Smooth muscle cell (in vitro differentiated cells): Measurements from ENCODE around the gene TBC1D16. TPM values are rescaled to one million over a fixed set of nuclear protein-coding genes. Genes with fewer than 3 reads are reported as not detected.
A peak's percentile ranks its signal among the peaks of the same experiment; 100 is the strongest.

Experiments used
- DNase-seq: peaks from one replicate; lab custom pipeline; 2025; ENCODE audit not compliant: unreplicated experiment; lab: John Stamatoyannopoulos, UW
- H2AFZ ChIP-seq: fragments of 200-600 bp; sonication (generic); 2 replicates; pipeline ENCODE4 v1.6.0; 2016; ENCODE audit warnings: antibody characterized with exemption, low read depth, mild to moderate bottlenecking
- H3F3A ChIP-seq: fragments of 200-600 bp; sonication (generic); 2 replicates; pipeline ENCODE4 v1.6.0; 2017; ENCODE audit warnings: antibody characterized with exemption, low read depth
- H3K27ac ChIP-seq: fragments of 200-600 bp; sonication (generic); 2 replicates; pipeline ENCODE4 v1.5.1; 2016; ENCODE audit warnings: low read depth, mild to moderate bottlenecking
- H3K27me3 ChIP-seq: fragments of 200-600 bp; sonication (generic); 2 replicates; pipeline ENCODE4 v1.6.1; 2016; ENCODE audit warnings: low read depth, mild to moderate bottlenecking
- H3K36me3 ChIP-seq: fragments of 200-600 bp; sonication (generic); 2 replicates; pipeline ENCODE4 v1.5.1; 2016; ENCODE audit warnings: low read depth
- H3K4me1 ChIP-seq: fragments of 200-600 bp; sonication (generic); 2 replicates; pipeline ENCODE4 v1.5.1; 2016; ENCODE audit warnings: low read depth
- H3K4me2 ChIP-seq: fragments of 200-600 bp; sonication (generic); 2 replicates; pipeline ENCODE4 v1.6.0; 2016; ENCODE audit warnings: mild to moderate bottlenecking
- H3K4me3 ChIP-seq: fragments of 200-600 bp; sonication (generic); 2 replicates; pipeline ENCODE4 v1.5.1; 2016; ENCODE audit warnings: mild to moderate bottlenecking
- H3K79me2 ChIP-seq: fragments of 200-600 bp; sonication (generic); 2 replicates; pipeline ENCODE4 v1.6.0; 2016; ENCODE audit warnings: low read depth, mild to moderate bottlenecking
- H3K9ac ChIP-seq: fragments of 200-600 bp; sonication (generic); 2 replicates; pipeline ENCODE4 v1.6.0; 2016; ENCODE audit warnings: low read depth
- H3K9me3 ChIP-seq: fragments of 200-600 bp; sonication (generic); replicated peaks from 2 replicates; pipeline ENCODE4 v1.5.1; 2016; ENCODE audit warnings: low read depth
- H4K20me1 ChIP-seq: fragments of 200-600 bp; sonication (generic); 2 replicates; pipeline ENCODE4 v1.6.0; 2016; ENCODE audit warnings: low read depth
- WGBS: methylation state at CpG from one replicate; pipeline ENCODE4 v1.1.7; 2016; ENCODE audit warnings: low lambda C conversion rate; 5-methylcytosine and 5-hydroxymethylcytosine counted together
- polyA plus RNA-seq: library from polyadenylated mRNA; unstranded; fragments of >200 nt; fragmentation: Nextera tagmentation; extraction: Ambion mirVana; gene quantifications from 2 replicates; pipeline ENCODE4 v1.2.1, GENCODE V29; 2016
- total RNA-seq: library from RNA; depleted of rRNA; stranded (reverse); fragments of >200 nt; gene quantifications from 2 replicates; pipeline ENCODE4 v1.2.3, GENCODE V29; 2014
- TF ChIP-seq, protein P1 (sequence below): fragments of 200-600 bp; sonication (generic); IDR thresholded peaks from 2 replicates; pipeline ENCODE4 v1.5.1; 2017; ENCODE audit warnings: borderline replicate concordance, mild to moderate bottlenecking, antibody characterized with exemption; ENCODE audit not compliant: insufficient read depth, poor library complexity, severe bottlenecking

TBC1D16 gene
- total and polyA plus RNA-seq, 2 experiments from 2014 or later = 17.4 to 24.6 TPM

DNA sequence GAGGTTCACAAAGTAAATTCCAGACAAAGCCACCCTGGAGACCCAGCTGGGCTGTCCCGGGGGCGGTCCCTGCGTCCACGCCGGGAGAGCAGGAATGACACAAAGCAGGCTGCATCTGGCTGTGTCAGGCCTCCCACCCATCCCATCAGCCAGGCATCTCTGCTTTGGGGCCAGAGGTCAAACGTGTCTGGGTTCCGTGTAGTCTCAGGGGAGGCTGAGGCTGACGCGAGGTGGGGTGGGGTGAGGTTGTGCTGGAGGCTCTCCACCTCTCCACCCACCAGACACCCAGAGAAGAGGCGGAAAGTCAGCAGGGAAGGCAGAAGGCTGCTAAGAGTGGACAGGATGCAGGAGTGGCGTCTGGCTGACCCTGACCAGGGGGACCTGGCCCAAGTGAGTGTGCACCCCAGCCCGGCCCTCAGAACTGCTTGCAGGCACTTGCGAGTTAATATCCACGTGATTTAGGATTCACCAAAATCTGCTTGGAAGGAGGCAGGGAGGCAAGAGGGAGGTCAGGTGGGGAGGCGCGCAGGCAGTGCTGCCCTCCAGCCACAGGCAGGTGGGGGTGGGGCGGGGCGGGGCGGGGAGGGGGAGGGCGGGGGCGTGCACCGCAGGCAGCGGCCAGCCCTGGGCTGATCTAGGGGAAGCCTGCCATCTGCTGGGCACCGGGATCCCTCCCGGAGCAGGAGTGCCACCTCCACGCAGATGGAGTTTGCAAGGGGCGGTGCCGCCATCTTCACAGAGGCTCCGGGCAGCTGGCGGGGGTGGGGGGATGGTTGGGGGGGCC lies 44.3 kb downstream of the TBC1D16 start:
- H3F3A ChIP-seq = peaks cover 19% of the 10 kb centered on the region
- peaks cover 45% of the 10 kb centered on the region for H4K20me1 ChIP-seq

DNA sequence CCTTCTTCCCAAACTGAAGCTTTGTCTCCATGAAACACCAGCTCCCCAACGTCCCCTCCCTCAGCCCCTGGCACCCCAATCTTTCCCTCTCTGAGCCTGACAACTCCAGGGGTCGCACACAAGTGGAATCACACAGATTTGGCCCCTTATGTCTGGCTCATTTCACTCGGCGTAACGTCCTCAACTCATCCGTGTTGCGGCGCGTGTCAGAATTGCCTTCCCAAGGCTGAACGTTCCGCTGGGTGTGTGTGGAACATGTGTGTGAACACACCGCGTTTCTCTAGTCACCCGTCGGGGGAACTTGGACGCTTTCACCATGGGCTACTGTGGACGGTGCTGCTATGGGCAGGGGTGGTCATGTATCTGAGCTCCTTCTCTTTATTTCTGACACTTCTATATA lies 45.0 kb downstream of the TBC1D16 start:
- TF ChIP-seq, protein P1, sequence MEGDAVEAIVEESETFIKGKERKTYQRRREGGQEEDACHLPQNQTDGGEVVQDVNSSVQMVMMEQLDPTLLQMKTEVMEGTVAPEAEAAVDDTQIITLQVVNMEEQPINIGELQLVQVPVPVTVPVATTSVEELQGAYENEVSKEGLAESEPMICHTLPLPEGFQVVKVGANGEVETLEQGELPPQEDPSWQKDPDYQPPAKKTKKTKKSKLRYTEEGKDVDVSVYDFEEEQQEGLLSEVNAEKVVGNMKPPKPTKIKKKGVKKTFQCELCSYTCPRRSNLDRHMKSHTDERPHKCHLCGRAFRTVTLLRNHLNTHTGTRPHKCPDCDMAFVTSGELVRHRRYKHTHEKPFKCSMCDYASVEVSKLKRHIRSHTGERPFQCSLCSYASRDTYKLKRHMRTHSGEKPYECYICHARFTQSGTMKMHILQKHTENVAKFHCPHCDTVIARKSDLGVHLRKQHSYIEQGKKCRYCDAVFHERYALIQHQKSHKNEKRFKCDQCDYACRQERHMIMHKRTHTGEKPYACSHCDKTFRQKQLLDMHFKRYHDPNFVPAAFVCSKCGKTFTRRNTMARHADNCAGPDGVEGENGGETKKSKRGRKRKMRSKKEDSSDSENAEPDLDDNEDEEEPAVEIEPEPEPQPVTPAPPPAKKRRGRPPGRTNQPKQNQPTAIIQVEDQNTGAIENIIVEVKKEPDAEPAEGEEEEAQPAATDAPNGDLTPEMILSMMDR = no peak
- Histone ChIP-seq H3K4me1 (peaks cover 29% of the 10 kb centered on the region), H3K36me3 (no peaks in the 10 kb centered on the region), H3K4me3 (no peak overlapping the region), H3K27me3 (no peaks in the 10 kb centered on the region), H3K79me2 (peaks cover 15% of the 10 kb centered on the region), H2AFZ (no peak overlapping the region), H3F3A (peaks cover 19% of the 10 kb centered on the region), H3K27ac (no peak overlapping the region), H3K9me3 (no peaks in the 10 kb centered on the region), H4K20me1 (peaks cover 52% of the 10 kb centered on the region), H3K9ac (no peak overlapping the region), H3K4me2 (no peak overlapping the region)
- WGBS = 91% methylated on average over 17 of the region's 17 CpGs
- DNase-seq = no peak

More for the DNA sequence above, 44.3 kb downstream of the TBC1D16 start:
- H3K4me2 ChIP-seq = peak overlapping the region; percentile 85
- no peak overlapping the region for H3K9ac ChIP-seq
- H3K27ac ChIP-seq = no peak overlapping the region
- TF ChIP-seq, protein P1 = peak; percentile 62
- H3K36me3 ChIP-seq = no peaks in the 10 kb centered on the region
- H2AFZ ChIP-seq = no peak overlapping the region
- peak; percentile 49 for DNase-seq
- no peaks in the 10 kb centered on the region for H3K9me3 ChIP-seq
- peak overlapping the region; percentile 41 for H3K4me3 ChIP-seq
- peaks cover 10% of the 10 kb centered on the region for H3K79me2 ChIP-seq
- peaks cover 29% of the 10 kb centered on the region for H3K4me1 ChIP-seq
- no peaks in the 10 kb centered on the region for H3K27me3 ChIP-seq
- WGBS = 38% methylated on average over 15 of the region's 30 CpGs

DNA sequence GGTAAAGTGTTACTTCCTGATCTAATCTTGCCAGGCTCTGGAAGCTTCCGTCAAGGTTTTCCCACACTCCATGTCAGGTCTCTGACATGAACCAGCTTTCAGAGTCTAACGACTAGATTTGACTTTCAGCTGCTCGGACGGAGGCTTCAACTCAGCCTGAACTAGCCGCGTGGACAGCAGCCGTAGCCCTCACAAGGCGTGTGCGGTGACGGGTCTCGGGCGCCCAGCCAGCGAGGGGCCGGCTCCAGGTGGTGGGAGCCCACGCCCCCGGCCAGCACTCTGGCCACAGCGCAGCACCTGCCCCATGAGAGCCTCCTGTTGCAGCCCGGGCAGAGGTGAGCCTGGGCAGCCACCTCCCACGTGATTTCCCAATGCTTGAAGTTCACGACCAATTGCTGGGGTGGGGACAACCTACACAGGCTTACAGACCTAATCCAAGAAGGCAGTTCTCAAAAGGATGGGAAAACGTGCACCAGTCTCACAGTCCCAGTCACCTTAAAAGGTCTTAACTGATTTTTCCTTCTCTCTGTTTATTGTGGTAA lies 45.5 kb downstream of the TBC1D16 start:
- no peak for DNase-seq
- peaks cover 19% of the 10 kb centered on the region for H3F3A ChIP-seq
- no peak overlapping the region for H3K27ac ChIP-seq
- peaks cover 21% of the 10 kb centered on the region for H3K79me2 ChIP-seq
- H3K36me3 ChIP-seq = no peaks in the 10 kb centered on the region
- no peaks in the 10 kb centered on the region for H3K9me3 ChIP-seq
- H3K4me1 ChIP-seq = peaks cover 29% of the 10 kb centered on the region
- H3K4me2 ChIP-seq = no peak overlapping the region
- no peaks in the 10 kb centered on the region for H3K27me3 ChIP-seq
- TF ChIP-seq, protein P1 = no peak
- H4K20me1 ChIP-seq = peaks cover 57% of the 10 kb centered on the region
- 66% methylated on average over 21 of the region's 21 CpGs for WGBS
- no peak overlapping the region for H3K4me3 ChIP-seq
- no peak overlapping the region for H3K9ac ChIP-seq
- no peak overlapping the region for H2AFZ ChIP-seq
